HG03139 (cell line): ENCODE measurements around the gene ADARB1.

Experiments
- ATAC-seq: cut with Tn5 transposase; IDR thresholded peaks from one replicate; pipeline ENCODE4 v1.9.1; 2021; ENCODE audit not compliant: unreplicated experiment

Gene ADARB1

GRCh38 chr21:45162809-45163208, 88.4 kb downstream of the ADARB1 start:
- no peak for ATAC-seq

GRCh38 chr21:45163413-45164123, 89.2 kb downstream of the ADARB1 start:
- ATAC-seq = no peak

- no peak for ATAC-seq
Measured at GRCh38 chr21:45164124-45164511, 89.7 kb downstream of the ADARB1 start.

- no peak for ATAC-seq
Measured at GRCh38 chr21:45164838-45165237, 90.5 kb downstream of the ADARB1 start.

GRCh38 chr21:45166931-45167330, 92.6 kb downstream of the ADARB1 start:
- no peak for ATAC-seq

- ATAC-seq = no peak
Measured at GRCh38 chr21:45167796-45168222, 93.4 kb downstream of the ADARB1 start.

- ATAC-seq = no peak
Measured at GRCh38 chr21:45168522-45168921, 94.1 kb downstream of the ADARB1 start.

- ATAC-seq = no peak
Measured at GRCh38 chr21:45169001-45169400, 94.6 kb downstream of the ADARB1 start.

GRCh38 chr21:45169682-45170081, 95.3 kb downstream of the ADARB1 start:
- ATAC-seq = no peak

- no peak for ATAC-seq
Measured at GRCh38 chr21:45170987-45171386, 96.6 kb downstream of the ADARB1 start.

GRCh38 chr21:45172420-45172819, 98.0 kb downstream of the ADARB1 start:
- ATAC-seq = no peak

GRCh38 chr21:45175326-45176095, 101.1 kb downstream of the ADARB1 start:
- no peak for ATAC-seq

- ATAC-seq = no peak
Measured at GRCh38 chr21:45176141-45176540, 101.8 kb downstream of the ADARB1 start.

GRCh38 chr21:45177039-45177438, 102.7 kb downstream of the ADARB1 start:
- ATAC-seq = no peak

GRCh38 chr21:45178070-45178608, 103.8 kb downstream of the ADARB1 start:
- ATAC-seq = no peak

GRCh38 chr21:45178971-45179370, 104.6 kb downstream of the ADARB1 start:
- no peak for ATAC-seq

- no peak for ATAC-seq
Measured at GRCh38 chr21:45179568-45180245, 105.3 kb downstream of the ADARB1 start.

GRCh38 chr21:45180246-45180599, 105.8 kb downstream of the ADARB1 start:
- no peak for ATAC-seq

- no peak for ATAC-seq
Measured at GRCh38 chr21:45182958-45183357, 108.6 kb downstream of the ADARB1 start.

GRCh38 chr21:45183852-45184251, 109.5 kb downstream of the ADARB1 start:
- no peak for ATAC-seq

GRCh38 chr21:45184869-45185268, 110.5 kb downstream of the ADARB1 start:
- no peak for ATAC-seq

GRCh38 chr21:45186709-45187108, 112.3 kb downstream of the ADARB1 start:
- ATAC-seq = no peak
